ENCODE measurements around the gene LCE3A.

LCE3A gene

DNA sequence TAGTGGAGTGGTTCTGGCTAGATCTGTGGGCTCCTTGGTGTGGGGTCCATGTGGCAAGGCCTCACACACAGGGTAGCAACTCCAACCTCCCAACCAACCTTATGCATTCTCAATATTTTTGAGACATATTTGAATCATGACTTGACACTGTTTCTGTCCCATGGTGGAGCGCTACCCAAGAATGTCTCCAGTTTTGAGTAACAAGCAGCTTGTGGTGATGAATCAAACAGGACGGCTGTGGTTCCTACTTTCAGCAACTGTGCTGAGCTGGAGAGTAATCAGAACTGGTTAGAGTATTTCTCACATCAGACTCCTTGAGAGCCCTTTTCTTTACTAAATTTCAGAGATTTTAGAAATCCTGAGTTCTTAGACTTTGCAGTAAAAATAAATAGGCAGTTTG lies 45.7 kb downstream of the LCE3A start:
- TF ChIP-seq, protein P1, sequence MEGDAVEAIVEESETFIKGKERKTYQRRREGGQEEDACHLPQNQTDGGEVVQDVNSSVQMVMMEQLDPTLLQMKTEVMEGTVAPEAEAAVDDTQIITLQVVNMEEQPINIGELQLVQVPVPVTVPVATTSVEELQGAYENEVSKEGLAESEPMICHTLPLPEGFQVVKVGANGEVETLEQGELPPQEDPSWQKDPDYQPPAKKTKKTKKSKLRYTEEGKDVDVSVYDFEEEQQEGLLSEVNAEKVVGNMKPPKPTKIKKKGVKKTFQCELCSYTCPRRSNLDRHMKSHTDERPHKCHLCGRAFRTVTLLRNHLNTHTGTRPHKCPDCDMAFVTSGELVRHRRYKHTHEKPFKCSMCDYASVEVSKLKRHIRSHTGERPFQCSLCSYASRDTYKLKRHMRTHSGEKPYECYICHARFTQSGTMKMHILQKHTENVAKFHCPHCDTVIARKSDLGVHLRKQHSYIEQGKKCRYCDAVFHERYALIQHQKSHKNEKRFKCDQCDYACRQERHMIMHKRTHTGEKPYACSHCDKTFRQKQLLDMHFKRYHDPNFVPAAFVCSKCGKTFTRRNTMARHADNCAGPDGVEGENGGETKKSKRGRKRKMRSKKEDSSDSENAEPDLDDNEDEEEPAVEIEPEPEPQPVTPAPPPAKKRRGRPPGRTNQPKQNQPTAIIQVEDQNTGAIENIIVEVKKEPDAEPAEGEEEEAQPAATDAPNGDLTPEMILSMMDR (IDR thresholded peaks at IDR 0.05; ENCODE audit: low read depth, low read length) = no peak
- H3K4me3 ChIP-seq (ENCODE audit: low read depth, low read length) = no peak overlapping the region
